Measurements from ENCODE around the gene BTG2.

Gene BTG2

DNA sequence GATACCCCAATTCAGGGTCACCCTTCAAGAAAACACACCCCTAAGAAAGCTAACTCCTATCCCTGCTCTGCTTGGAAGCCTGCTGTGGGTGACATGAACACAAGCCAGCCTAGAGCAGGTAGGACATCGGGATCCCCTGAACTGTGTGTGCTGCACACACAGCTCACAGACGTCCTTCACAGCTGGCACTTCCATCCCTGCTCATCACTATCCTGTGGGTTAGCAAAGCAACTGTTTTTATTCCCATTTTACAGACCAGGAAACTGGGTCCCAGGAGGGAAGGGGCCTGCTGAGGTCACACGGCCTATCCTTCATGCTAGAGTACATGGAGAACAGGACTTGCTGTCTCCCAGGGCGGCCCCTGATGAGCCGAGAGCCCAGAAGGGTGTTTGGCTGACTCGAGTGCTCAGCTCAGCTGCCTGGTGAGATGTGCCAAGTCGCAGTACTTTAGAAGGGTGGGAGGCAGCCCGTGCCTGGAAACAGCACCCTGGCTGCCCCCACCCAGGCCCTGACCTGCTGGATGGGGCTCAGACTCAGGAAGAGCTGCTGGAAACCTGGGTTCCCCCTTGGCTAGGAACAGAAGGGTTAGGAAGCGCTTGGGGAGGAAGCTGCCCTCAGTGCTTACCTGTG lies 28.3 kb upstream of the BTG2 start:
- DNase-seq (ENCODE audit: low spot score), result peak; percentile 8

DNA sequence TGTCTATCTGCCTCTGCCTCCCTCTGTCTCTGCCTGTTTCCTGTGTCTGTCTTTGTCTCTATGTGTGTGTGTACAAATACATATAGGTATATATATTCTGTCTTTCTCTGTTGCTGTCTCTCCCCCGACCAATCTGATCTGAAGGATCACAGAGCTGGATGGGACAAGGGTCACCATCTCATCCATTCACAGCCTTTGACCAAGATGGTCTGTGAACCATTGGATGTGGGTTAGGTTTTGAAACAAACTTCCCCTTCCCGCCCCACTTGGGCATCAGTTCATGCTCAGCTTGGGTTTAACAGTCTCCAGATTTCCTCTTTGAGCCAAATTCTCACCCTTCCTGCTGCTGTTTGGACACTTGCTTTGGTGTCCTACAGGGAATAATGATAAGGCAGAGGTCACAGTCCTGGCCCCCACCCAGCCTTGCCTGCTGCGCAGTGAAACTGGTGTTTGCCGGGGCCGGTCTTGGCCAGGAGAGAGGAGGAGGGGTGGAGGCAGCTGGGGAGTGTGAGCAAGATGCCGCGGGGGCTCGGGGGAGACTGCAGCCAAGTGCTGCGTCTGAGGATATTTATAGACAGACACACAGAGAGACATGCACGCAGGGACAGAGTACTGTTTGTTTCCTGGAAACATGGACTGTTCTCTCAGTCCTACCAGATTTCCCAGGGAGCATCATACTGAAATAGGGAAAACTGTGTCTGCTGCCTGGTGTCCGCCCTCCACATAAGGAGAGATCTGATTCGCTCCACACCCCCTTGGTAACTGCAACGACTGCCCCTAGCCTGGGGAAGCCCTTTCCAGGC lies 27.0 kb upstream of the BTG2 start:
- DNase-seq (ENCODE audit: low spot score), result peak; percentile 35

- DNase-seq (ENCODE audit: low spot score), result peak; percentile 6
Measured at GRCh38 chr1:203278885-203279406, 26.4 kb upstream of the BTG2 start.

GRCh38 chr1:203280061-203280460 lies 25.3 kb upstream of the BTG2 start:
- DNase-seq (ENCODE audit: low spot score), result peak; percentile 6

GRCh38 chr1:203281033-203281432 lies 24.3 kb upstream of the BTG2 start:
- peak; percentile 1 for DNase-seq (ENCODE audit: low spot score)

- no peak for DNase-seq (ENCODE audit: low spot score)
Measured at GRCh38 chr1:203281851-203282661, 23.3 kb upstream of the BTG2 start.

- DNase-seq (ENCODE audit: low spot score), result peak; percentile 59
Measured at GRCh38 chr1:203282720-203283542, 22.4 kb upstream of the BTG2 start.

DNA sequence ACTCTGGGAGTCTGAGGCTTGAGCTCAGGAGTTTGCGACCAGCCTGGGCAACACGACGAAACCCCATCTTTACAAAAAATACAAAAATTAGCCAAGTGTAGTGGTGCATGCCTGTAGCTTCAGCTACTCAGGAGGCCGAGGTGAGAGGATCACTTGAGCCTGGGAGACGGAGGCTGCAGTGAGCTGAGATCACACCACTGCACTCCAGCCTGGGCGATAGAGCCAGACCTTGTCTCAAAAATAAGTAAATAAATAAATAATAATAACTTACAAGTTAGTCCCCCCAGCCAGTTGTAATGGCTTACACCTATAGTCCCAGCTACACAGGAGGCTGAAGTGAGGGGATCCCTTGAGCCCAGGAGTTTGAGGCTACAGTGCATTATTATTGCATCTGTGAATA lies 21.7 kb upstream of the BTG2 start:
- DNase-seq (ENCODE audit: low spot score), result no peak

DNA sequence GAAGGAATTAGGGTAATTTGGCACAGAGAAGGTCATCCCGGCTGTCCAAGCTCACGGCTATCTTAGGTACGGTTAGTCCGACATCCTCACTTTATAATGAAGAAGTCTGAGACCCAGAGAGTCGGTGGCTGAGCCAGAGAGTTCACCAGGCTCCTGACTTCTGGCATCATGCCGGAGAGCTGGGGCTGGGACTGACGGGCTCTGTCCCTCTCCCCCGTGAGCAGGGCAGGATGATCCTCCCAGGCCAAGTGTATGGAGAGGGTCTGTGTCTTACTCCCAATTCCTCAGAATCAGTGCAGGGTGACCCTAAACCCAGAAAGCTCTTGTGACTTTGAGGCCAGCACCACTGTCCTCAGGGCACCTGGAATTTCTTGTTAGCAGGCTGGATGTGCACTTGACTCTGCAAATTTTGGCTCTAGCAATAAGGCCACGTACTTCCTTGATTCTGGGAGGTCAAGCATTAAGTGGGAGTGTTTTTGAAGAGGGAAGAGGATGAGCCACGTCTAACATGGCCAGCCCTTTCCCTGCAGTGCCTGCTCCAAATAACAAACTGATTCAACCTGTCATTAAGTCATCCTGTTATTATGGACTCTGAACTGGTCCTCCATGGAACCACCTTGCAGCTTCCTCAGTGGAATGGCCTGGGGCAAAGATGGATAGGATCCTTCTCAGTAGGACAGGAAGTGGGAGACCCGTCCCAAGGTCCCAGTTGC lies 20.8 kb upstream of the BTG2 start:
- no peak for DNase-seq (ENCODE audit: low spot score)

GRCh38 chr1:203286161-203286984 lies 18.9 kb upstream of the BTG2 start:
- no peak for DNase-seq (ENCODE audit: low spot score)

DNA sequence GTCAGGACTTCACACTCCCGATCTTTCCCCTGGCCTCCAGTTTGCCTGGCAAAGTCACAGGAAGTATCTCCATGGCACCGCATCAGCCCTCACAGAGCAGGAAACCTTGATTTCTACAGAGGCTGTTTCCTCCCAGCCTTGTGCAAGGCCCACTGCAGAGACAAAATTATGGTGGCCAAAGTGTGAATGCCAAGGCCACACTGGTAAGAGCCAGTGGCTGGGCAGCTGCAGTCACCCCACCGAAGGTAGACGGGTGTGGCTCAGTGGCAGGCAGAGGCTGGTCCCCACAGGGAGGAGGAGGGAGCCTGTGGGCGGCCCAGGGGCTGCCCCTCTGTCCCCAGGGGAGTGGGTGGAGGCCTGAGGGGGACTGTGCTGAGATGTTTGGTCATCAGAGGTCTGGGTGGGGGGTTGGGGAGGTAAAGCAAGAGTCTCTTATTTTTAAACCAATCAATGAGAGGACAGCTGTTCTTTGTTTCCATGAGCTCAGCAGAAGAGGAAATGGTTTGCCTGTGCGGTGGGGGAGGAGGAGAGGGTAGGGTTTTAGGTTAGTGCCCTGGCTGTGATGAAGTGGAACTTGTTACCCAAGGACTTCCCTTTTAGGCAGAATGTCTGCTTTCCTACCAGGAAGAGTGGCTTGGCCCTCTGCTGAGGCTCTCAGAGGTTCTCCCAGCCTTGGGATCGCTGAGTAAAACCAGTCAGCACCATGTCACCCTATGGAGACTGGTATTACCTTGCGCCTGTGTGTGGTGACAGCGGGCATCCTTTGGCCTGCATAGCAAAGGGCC lies 18.0 kb upstream of the BTG2 start:
- DNase-seq (ENCODE audit: low spot score), result peak; percentile 99

DNA sequence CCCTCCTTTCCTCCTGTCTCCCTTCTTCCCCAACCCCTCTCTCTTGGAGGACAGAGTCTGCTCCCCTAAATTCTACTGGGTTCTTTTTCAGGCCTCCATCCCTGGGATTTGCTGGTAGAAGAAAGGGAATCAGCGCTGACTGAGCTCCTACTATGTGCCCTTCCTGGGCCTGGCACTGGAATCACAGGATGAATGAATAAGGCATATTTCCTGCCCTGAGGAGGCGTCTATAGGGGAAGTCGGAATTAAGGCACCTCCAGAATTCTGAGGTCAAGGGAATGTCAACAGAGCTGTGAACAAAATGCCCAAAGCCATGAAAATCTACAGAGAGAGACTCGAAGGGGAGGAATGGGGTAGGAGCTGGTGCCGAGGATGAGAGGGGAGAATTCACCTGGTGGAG lies 17.4 kb upstream of the BTG2 start:
- DNase-seq (ENCODE audit: low spot score), result no peak

DNA sequence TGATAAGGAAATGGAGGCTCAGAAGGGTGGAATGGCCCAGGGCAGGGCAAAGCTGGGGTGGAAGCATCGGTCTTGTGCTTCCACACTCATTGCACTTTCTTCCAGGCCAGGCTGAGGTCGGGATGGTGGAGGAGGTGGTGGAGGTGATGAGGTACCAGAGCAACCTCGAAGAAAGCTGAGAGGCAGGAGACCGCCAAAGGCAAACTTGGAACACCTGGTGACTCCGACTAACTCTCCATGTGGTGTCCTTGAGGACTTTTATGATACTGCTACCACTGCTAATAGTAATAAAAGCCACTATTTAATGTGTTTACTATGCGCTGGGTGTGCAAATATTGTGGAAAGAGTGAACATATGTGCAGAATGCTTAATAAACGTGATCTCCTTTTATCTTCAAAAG lies 16.9 kb upstream of the BTG2 start:
- DNase-seq (ENCODE audit: low spot score), result no peak

DNA sequence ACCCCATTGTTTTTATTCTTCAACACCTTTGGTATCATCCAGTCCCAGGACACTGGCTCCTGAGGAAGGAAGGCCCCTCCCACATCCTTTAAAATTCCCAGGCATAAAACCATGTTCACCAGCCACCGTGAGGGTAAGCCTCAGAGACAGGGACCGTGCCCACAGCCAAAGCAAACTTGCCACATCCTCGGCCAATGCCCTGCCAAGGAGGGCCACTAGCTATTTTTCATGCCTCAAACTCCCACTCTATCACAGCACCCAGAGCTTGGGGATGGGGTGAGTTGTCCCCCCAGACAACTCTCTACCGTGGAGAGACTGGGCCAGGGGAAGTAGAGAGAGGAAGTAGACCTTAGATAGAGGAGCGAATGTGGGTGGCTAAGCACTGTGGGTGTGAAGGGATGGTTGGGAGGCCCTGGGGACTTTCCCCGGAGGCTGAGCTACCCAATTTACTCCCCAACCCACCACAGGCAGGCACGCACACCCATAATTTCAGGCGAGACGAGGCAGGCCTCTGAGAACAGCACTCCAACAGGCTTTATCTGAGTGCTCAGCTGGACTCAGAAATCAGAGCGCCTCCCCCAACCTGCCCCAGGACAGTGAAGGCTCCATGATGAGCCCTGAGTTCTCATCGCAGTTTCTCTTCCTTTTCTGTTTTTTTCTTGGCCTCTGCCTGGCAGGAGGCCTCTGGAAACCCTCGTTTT lies 15.9 kb upstream of the BTG2 start:
- DNase-seq (ENCODE audit: low spot score), result peak; percentile 98

DNA sequence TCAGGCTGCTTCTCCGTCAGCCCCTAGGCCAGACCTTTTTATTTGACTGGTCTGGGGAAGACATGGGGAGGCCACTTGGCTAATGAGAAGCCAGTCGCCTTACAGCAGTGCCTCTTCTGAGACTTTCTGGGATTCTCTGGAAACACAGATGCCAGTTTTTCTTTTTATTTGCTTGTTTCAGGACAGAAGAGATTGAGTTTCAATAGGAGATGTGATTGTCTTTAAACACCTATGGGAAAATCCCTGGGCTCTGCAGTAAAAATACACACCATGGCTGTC lies 15.4 kb upstream of the BTG2 start:
- no peak for DNase-seq (ENCODE audit: low spot score)

DNA sequence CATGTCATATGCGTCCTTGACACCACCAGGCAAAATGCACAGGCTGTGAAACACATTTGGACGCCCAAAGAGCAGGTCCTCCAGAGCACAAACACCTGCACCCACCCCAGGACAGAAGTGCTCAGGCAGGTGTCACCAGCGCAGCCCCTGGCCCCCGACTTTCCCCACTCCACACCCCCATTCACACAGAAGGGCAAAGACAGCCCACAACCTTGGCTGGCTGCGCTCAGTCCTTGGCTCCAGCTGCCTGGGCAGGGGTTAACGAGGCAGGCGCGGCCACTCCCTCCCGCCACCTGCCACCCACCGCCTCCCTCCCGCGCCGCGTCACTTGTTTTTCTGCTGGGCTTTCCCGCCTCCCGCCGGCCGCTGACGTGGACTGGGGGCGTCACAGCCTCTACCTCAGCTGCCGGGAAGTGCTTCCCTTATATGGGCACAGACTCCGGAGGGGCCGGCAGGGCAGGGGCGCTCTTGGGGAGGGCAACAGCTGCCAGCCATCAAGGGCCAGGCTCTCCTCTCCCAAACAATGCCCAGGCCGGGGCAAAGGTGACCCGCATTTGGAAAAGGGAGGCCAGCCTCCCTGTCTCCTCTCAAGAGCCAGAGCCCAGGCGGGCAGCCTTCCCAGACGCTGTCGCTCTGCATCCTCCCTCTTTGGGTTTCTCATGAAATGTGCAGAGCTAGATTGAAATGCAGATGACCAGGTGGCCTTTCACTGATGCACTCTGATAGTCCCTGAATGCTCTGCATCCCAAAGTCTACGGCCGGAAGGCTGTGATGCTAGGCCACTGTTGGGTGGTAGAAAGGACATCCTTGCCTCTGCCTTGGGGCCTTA lies 14.8 kb upstream of the BTG2 start:
- peak; percentile 97 for DNase-seq (ENCODE audit: low spot score)

GRCh38 chr1:203291201-203292096 lies 13.9 kb upstream of the BTG2 start:
- no peak for DNase-seq (ENCODE audit: low spot score)

All from NAMALWA (cell line).